Large intestine (tissue), 3 donors: ENCODE measurements around the gene WNT9A. TPM values are rescaled to one million over a fixed set of nuclear protein-coding genes. Genes with fewer than 3 reads are reported as not detected.

Experiments used
- DNase-seq, 2 donors: peaks; one replicate each; pipeline versions ENCODE4 v3.0.0 to v3.0.0-alpha.2; 2013
- H3K27ac ChIP-seq: one replicate; pipeline ENCODE4 v1.5.1; 2013; ENCODE audit warnings: low read length
- H3K27me3 ChIP-seq: 2 replicates; pipeline ENCODE4 v1.6.1; 2013; ENCODE audit warnings: low read length; ENCODE audit not compliant: control insufficient read depth, insufficient read depth
- H3K36me3 ChIP-seq: 2 replicates; pipeline ENCODE4 v1.6.1; 2013; ENCODE audit warnings: low read length; ENCODE audit not compliant: control insufficient read depth, insufficient read depth
- H3K4me1 ChIP-seq: one replicate; pipeline ENCODE4 v1.6.1; 2013; ENCODE audit warnings: low read length; ENCODE audit not compliant: control insufficient read depth, insufficient read depth
- H3K4me3 ChIP-seq: one replicate; pipeline ENCODE4 v1.5.1; 2013; ENCODE audit warnings: low read length
- H3K9me3 ChIP-seq: one replicate; pipeline ENCODE4 v1.6.1; 2013; ENCODE audit warnings: mild to moderate bottlenecking, low read depth, low read length, moderate library complexity; ENCODE audit not compliant: control insufficient read depth
- WGBS: methylation state at CpG from one replicate; pipeline ENCODE4 v1.1.5; 2013; ENCODE audit warnings: low lambda C conversion rate; ENCODE audit not compliant: insufficient coverage; 5-methylcytosine and 5-hydroxymethylcytosine counted together
- polyA plus RNA-seq: library from polyadenylated mRNA; unstranded; fragments of 120-200 nt; gene quantifications from one replicate; pipeline ENCODE4 v1.2.1, GENCODE V29; 2013

WNT9A gene
- polyA plus RNA-seq, 1 donor, result 5.1 TPM

DNA sequence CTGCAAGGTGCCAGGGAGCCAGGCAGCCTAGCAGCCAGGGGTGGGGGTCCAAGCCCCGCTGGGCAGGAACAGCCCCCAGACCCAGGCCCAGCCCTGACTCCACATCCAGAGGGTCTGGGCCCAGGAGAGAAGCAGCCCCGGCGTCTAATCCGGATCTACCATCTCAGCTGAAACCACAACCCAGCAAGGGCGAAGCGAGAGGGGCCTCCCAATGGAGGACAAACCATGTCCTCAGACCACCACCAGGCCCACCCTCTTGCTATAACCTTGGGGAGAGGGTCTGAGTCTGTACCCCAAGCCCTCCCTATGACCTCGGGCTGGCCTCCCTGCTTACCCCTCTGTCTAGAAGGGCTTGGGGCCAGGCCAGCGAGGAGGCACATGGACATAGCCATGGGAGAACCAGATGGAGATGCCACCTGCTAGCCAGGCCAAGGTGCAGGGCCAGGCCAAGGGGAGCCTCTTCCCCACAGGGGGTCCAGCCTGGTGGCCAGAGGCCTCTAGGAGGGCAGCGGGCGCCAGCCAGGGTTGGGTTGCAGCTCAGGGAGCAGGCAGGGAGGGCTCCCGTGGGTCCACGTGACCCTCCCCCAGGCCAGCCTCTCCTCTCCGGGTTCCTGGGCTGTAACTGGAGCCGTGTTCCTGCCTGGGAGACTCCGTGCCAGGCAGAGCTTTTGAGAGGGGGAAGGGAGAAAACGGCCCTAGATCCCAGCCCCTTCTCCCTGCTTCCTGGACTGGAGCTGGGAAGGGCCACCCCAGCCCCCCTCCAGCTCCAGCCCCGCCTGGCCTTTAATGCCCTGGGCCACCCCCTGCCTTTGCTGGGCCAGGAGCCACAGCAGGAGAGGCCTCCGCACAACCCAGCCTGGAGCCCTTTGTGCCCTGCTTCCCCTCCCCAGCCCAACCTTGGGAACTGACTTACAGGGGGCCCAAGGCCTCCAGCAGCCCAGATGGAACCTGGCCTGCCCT lies 2.5 kb downstream of the WNT9A start:
- peaks cover 21% of the 10 kb centered on the region for H3K27me3 ChIP-seq
- peaks cover 28% of the 10 kb centered on the region for H3K4me1 ChIP-seq
- WGBS, result no CpG with 5 or more reads among the region's 18 CpGs
- H3K27ac ChIP-seq, result peak overlapping the region; percentile 73
- no peak for DNase-seq
- H3K9me3 ChIP-seq, result no peaks in the 10 kb centered on the region
- H3K36me3 ChIP-seq, result no peaks in the 10 kb centered on the region
- peak overlapping the region; percentile 6 for H3K4me3 ChIP-seq

DNA sequence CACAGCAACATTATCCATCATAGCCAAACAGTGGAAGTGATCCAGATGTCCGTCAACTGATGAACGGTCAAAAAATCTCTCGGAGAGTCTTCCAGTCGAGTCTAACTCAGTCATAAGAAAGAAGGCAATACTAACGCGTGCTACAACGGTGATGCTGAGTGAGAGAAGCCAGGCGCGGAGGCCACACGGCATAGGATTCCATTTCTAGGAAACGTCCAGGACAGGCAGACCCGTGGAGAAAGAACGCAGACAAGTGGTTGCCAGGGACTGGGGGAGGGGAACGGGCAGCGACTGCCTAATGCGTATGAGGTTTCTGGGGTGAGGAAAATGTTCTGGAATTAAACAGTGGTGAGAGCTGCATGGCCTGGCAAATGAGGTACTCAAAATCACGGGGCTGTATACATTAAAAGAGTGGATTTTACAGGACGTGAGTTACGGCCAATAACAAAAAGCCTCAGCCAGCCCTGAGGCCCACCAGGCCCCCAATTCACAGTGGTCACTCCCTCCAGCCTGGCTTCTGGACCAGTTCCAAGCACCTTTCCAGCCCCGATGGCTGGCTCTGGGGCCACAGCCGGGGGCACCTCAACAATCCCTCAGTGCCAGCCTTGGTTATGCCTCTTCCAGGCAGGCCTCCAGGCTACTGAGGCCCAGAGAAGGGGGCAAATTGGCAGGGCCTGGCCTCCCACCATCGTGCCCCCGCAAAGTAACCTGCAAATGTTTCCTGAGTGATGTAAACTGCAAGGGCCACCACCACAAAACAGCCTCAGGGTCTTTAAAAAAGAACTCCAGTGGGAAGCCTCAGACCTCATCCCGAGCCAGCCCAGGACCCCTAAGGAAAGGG lies 3.4 kb downstream of the WNT9A start:
- H3K27me3 ChIP-seq, result peaks cover 18% of the 10 kb centered on the region
- no peak overlapping the region for H3K4me3 ChIP-seq
- H3K27ac ChIP-seq, result peak overlapping the region; percentile 73
- no peaks in the 10 kb centered on the region for H3K9me3 ChIP-seq
- peak in 1 of 2 donors; percentile 38 for DNase-seq
- peaks cover 27% of the 10 kb centered on the region for H3K4me1 ChIP-seq
- no peaks in the 10 kb centered on the region for H3K36me3 ChIP-seq
- 79% methylated on average over 5 of the region's 24 CpGs for WGBS

DNA sequence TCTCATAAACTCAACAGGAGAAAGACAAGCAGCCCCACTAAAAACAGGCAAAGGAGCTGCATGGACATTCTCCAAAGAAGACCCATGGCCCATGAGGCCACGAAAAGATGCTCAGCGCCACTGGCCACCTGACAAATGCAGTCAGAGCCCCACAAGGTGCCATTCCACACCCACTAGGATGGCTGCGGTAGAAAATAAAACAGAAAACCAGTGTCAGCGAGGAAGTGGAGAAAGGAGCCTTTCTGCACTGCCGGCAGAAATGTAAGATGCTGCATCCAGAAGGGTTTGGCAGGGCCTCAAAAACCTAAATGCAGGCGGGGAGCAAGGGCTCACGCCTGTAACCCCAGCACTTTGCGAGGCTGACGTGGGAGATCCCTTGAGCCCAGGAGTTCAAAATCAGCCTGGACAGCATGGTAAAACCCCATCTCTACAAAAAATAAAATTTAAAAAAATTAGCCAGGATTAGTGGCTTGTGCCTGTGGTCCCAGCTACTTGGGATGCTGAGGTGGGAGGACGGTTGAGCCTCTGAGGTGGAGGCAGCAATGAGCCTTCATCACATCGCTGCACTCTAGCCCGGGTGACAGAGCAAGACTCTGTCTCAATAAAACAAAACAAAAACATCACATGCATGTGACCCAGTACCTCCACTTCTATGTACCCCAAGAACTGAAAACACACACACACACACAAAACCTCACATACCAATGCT lies 4.2 kb downstream of the WNT9A start:
- WGBS, result no CpG with 5 or more reads among the region's 12 CpGs
- peaks cover 10% of the 10 kb centered on the region for H3K27me3 ChIP-seq
- H3K4me3 ChIP-seq, result no peak overlapping the region
- no peak for DNase-seq
- no peaks in the 10 kb centered on the region for H3K9me3 ChIP-seq
- H3K27ac ChIP-seq, result peak overlapping the region; percentile 44
- H3K4me1 ChIP-seq, result peaks cover 23% of the 10 kb centered on the region
- H3K36me3 ChIP-seq, result no peaks in the 10 kb centered on the region

DNA sequence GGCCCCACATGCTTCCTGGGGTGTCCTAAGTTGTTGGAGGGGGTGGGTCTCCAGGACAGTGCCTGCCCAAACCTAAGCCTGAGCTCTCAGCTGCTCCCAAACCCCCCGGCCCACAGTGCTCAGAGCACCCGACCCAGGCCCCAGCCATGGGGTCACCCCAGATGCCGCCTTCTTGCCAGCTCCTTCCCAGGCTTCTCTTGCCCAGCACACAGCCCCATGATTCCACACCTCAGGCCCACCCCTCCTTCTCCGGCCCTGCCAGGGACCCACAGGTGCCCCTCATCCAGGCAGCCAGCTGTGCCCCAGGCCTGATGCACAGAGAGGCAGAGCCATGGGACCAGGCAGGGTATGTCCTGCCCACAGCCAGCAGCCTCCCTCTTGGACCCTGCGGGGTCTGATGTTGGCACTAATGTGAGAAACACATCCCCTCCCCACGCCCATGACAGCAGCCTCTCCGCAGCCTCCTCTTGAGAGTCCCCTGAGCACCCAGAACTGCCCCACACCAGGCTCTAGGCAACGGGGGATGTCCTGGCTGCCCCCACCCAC lies 4.9 kb downstream of the WNT9A start:
- H3K4me1 ChIP-seq, result peaks cover 20% of the 10 kb centered on the region

DNA sequence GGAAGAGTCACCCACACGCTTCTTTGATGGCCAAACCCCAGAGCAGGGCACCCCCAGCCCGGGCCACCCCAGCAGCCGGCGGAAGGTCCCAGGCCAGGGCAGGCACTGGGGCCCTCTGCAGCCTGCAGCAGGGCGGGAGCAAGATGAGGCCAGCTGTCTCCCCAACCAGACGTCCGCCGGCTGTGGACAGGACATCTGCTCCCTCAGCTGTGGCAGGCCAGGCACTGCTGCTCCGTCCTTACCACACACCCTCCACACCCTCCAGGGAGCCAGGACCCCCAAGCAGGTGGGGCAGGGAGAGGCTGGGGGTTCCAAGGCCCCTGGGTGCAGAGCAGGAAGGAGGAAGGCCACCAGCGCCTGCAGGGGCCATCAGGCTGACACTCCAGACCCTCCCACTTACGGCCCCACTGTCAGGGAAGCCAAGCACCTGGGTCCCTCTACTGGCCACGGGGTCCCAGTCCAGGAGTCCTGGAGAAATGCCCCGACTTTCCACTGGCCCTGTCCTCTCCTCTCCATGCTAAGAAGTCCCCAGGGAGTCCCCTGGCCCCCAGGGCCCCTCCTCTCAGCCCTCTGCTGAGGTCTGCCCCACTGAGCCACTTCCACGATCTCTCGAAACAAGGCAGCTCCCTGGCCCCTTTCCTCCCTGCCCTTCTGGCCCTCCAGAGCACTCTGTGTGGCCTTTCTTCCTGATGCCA lies 5.6 kb downstream of the WNT9A start:
- Histone ChIP-seq H3K27me3 (peaks cover 4% of the 10 kb centered on the region), H3K4me1 (peaks cover 18% of the 10 kb centered on the region), H3K9me3 (no peaks in the 10 kb centered on the region), H3K27ac (peak overlapping the region; percentile 29), H3K36me3 (no peaks in the 10 kb centered on the region), H3K4me3 (no peak overlapping the region)
- whole genome bisulfite sequencing, result no CpG with 5 or more reads among the region's 15 CpGs
- DNase-seq, result no peak

More for the DNA sequence above, 4.9 kb downstream of the WNT9A start:
- Histone ChIP-seq H3K36me3 (no peaks in the 10 kb centered on the region), H3K27ac (peak overlapping the region; percentile 29), H3K9me3 (no peaks in the 10 kb centered on the region), H3K27me3 (peaks cover 6% of the 10 kb centered on the region), H3K4me3 (no peak overlapping the region)
- DNase-seq, result no peak
- WGBS, result no CpG with 5 or more reads among the region's 8 CpGs

DNA sequence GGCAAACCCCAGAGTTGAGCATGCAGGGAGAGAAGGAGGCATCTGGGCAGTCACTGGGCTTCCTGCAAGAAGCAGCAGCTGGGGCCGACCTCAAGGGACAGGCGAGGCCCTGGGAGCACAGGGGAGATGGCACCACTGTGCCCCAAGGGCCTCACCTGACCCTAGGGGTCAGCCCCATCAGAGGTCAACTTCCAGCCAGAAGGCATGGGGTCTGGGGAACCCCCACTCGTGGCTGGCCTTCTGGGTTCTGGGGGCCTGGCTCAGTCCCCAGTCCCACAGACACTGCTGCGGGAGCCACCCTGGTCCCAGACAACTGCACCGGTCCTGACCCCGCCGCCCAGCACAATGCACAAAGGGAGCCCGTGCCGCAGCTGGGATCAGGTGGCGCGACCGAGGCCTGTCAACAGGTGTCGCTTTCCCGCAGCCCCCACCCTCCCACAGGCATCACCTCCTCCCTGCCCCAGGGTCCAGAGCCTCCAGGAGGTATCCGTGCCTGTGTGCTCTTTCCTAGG lies 6.2 kb downstream of the WNT9A start:
- H3K4me3 ChIP-seq, result no peak overlapping the region
- no CpG with 5 or more reads among the region's 15 CpGs for WGBS
- DNase-seq, result no peak
- H3K27me3 ChIP-seq, result no peaks in the 10 kb centered on the region
- H3K9me3 ChIP-seq, result no peaks in the 10 kb centered on the region
- H3K4me1 ChIP-seq, result peaks cover 17% of the 10 kb centered on the region
- no peak overlapping the region for H3K27ac ChIP-seq
- H3K36me3 ChIP-seq, result no peaks in the 10 kb centered on the region

DNA sequence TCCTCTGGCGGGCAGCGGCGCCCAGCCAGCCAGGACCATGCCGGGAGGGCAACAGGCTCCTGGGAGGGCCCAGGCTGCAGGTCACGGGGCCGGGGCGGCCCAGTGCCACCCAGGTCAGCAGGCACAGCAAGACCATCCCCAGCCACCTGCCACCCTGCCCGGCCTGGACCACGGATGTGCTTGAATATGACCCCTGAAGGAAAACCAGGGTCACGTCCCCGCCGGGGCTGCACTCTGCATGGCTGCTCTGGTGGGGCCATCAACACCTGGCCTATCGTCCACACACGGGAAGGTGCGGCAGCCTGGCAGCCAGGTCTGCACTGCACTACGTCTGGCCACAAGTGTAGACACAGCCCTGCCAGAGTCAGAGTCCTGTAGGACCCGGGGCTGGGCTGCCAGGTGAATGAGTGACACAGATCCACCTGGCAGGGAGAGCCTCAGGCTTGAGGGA lies 6.9 kb downstream of the WNT9A start:
- WGBS, result no CpG with 5 or more reads among the region's 17 CpGs
- no peak overlapping the region for H3K27ac ChIP-seq
- H3K36me3 ChIP-seq, result no peaks in the 10 kb centered on the region
- H3K27me3 ChIP-seq, result no peaks in the 10 kb centered on the region
- no peak overlapping the region for H3K4me3 ChIP-seq
- no peaks in the 10 kb centered on the region for H3K9me3 ChIP-seq
- DNase-seq, result no peak
- H3K4me1 ChIP-seq, result peaks cover 12% of the 10 kb centered on the region

DNA sequence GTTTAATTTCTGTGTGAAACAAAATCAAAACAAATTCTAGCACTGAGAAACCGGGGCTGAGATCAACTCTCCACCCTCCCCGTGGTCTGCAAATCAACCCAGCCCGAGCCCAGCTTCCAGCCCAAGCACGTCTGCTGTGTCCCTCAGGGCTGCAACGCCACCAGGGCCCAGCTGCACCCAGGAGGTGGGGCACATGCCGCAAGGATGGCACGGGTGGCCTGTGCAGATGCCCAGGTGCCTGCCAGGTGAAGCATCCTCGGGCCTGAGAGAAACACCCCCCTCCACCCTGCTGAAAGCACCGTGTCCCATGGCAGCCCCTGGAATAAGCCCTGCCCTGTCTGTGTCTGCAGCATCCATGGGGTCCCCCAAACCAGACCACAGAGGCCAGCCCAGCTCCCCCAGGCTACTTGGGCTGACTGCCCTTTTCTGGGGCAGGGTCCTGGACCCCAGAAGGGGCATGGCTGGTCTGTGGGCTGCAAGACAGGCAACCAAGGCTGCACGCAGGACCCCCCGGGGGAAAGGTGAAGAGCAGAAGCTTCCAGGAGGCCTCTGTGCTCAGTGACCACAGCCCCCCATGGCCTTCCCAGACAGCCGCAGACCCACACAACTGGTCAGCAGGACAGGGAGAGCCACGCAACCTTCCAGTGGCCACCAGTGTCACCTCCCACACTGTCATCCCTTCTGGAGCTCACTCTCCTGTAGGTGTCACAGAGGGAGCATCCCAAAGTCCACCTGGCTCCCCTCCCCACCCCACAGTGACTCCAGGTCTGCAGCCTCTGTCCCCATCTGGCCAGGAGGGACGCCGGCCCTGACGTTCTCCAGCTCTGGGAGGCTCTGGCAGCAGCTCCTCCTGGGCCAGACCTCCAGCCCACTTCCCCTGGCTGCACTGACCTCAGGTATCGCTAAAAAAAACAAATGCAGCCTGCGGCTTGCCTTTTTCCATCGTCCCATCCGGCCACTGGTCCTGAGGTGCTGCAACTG lies 7.7 kb downstream of the WNT9A start:
- no peaks in the 10 kb centered on the region for H3K9me3 ChIP-seq
- no peaks in the 10 kb centered on the region for H3K36me3 ChIP-seq
- no peak overlapping the region for H3K4me3 ChIP-seq
- no CpG with 5 or more reads among the region's 20 CpGs for WGBS
- H3K27ac ChIP-seq, result no peak overlapping the region
- DNase-seq, result no peak
- peaks cover 4% of the 10 kb centered on the region for H3K4me1 ChIP-seq
- H3K27me3 ChIP-seq, result no peaks in the 10 kb centered on the region
